ENCODE measurements around the gene GPR39.

DNA sequence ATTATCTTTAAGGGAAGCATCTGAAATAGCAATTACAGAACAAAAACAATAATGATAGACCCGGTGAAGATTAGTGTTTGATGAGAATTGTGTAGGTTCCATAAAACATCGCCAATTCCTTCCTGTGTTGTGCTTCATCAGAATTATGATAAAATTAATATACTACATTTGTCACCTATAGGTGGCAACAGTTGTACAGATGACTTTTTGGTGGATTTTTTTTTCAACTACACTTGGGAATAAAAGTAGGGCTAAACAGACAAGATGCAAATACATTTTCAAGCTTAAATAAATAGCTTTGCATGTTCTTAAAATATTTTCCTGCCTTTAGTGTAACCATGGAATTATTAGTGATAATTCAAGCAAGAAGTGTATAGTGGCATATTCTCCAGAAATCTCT is 260.4 kb downstream of the GPR39 start:
- no peak for TF ChIP-seq POLR2A (IDR thresholded peaks at IDR 0.05)
- TF ChIP-seq, protein P1, sequence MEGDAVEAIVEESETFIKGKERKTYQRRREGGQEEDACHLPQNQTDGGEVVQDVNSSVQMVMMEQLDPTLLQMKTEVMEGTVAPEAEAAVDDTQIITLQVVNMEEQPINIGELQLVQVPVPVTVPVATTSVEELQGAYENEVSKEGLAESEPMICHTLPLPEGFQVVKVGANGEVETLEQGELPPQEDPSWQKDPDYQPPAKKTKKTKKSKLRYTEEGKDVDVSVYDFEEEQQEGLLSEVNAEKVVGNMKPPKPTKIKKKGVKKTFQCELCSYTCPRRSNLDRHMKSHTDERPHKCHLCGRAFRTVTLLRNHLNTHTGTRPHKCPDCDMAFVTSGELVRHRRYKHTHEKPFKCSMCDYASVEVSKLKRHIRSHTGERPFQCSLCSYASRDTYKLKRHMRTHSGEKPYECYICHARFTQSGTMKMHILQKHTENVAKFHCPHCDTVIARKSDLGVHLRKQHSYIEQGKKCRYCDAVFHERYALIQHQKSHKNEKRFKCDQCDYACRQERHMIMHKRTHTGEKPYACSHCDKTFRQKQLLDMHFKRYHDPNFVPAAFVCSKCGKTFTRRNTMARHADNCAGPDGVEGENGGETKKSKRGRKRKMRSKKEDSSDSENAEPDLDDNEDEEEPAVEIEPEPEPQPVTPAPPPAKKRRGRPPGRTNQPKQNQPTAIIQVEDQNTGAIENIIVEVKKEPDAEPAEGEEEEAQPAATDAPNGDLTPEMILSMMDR (IDR thresholded peaks at IDR 0.05), result no peak

All from thyroid gland (tissue), 4 donors.